Testis (tissue), 3 donors: Measurements from ENCODE around the gene CLDN1. TPM values are rescaled to one million over a fixed set of nuclear protein-coding genes. Genes with fewer than 3 reads are reported as not detected.
"Not testable (repeated sequence)": the region's sequence is repeated elsewhere in the genome, so short reads cannot be mapped to it uniquely, and the experiment has no call there.

Experiments used
- DNase-seq: peaks from one replicate; pipeline ENCODE4 v3.0.0-alpha.2; 2019
- H3K27ac ChIP-seq, 2 donors: fragments of 200-600 bp; sonication (generic); one replicate each; pipeline ENCODE4 v1.5.1; 2019
- H3K27me3 ChIP-seq: fragments of 200-600 bp; sonication (generic); one replicate; pipeline ENCODE4 v1.5.1; 2019
- H3K36me3 ChIP-seq: fragments of 200-600 bp; sonication (generic); one replicate; pipeline ENCODE4 v1.5.1; 2017; ENCODE audit warnings: low read depth; ENCODE audit errors: missing control alignments
- H3K4me1 ChIP-seq: fragments of 200-600 bp; sonication (generic); one replicate; pipeline ENCODE4 v1.5.1; 2019
- H3K4me3 ChIP-seq, 2 donors: fragments of 200-600 bp; sonication (generic); one replicate each; pipeline ENCODE4 v1.5.1; 2017 to 2019
- H3K9me3 ChIP-seq: fragments of 200-600 bp; sonication (generic); one replicate; pipeline ENCODE4 v1.5.1; 2017
- POLR2A ChIP-seq: fragments of 450-650 bp; IDR thresholded peaks from one replicate; pipeline ENCODE4 v1.6.1; 2017; ENCODE audit warnings: antibody characterized with exemption, mild to moderate bottlenecking, moderate library complexity
- WGBS, 2 donors: methylation state at CpG; one replicate each; pipeline ENCODE4 v1.1.5; 2018; 5-methylcytosine and 5-hydroxymethylcytosine counted together
- intact Hi-C: fragments of 100-400 bp; cut with DNase I; formaldehyde crosslinking; loops from one replicate; pipeline ENCODE4 v1.15.1; 2023; ENCODE audit warnings: low total_unique reads
- polyA plus RNA-seq: library from polyadenylated mRNA; stranded (reverse); fragments of 350-450 nt; fragmentation: Illumina TruSeq; extraction: RNeasy Lipid Tissue Mini Kit (QIAGEN cat#74804); gene quantifications from one replicate; pipeline ENCODE4 v1.2.3, GENCODE V29; 2014; ENCODE audit warnings: low read depth, low replicate concordance; ENCODE audit not compliant: insufficient read depth
- total RNA-seq, 2 donors: library from RNA; depleted of rRNA; stranded (reverse); fragments of >200 nt; gene quantifications; one replicate each; pipeline ENCODE4 v1.2.3, GENCODE V29; 2016
- TF ChIP-seq, protein P1 (sequence below), 3 experiments: fragments of 450-650 bp in 2 of 3; fragments of 200-600 bp in 1 of 3; sonication (generic) in 1 of 3; IDR thresholded peaks; one replicate each; pipeline ENCODE4 v1.5.1; 2016 to 2019; ENCODE audit warnings: antibody characterized with exemption in 3 of 3, mild to moderate bottlenecking in 2 of 3, moderate library complexity in 1 of 3

Gene CLDN1
- total and polyA plus RNA-seq, 3 donors from 2014 or later: 5.7 to 37.5 (median 37.1) TPM

DNA sequence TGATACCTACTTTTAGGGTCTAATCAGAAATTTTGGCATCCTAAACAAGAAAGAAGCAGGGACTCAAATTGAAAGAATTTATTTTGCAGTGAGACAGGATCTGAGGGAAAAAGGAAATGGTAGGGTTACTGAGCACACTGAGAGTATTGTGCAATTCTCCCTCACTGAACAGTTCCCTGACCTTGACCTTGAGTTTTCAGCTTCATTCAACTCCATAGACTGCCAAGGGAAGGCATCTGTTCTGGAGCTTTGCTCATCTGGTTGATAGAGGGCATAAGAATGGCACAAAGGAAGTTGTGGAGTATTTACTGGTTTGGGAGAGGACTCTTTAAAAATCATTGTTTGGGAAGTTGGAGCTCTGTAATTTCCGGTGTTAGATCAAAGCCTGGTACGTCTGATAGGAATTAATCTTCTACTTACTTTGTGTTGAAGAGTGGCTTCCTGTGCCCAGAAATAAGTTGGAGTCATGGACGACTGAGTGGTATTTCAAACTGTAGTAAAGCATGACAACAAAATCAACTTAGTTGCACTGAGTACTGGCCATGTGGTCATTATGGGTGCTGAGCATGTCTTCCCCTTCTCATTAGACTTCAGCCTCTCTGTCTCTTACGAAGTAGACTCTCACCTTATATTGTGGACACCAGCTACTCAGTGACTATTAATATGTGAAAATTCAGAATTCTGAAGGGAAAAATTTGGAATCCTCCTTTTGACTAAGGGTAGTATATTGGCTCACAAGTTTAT is 40.8 kb downstream of the CLDN1 start:
- H3K27me3 ChIP-seq: no peaks in the 10 kb centered on the region
- TF ChIP-seq, protein P1, sequence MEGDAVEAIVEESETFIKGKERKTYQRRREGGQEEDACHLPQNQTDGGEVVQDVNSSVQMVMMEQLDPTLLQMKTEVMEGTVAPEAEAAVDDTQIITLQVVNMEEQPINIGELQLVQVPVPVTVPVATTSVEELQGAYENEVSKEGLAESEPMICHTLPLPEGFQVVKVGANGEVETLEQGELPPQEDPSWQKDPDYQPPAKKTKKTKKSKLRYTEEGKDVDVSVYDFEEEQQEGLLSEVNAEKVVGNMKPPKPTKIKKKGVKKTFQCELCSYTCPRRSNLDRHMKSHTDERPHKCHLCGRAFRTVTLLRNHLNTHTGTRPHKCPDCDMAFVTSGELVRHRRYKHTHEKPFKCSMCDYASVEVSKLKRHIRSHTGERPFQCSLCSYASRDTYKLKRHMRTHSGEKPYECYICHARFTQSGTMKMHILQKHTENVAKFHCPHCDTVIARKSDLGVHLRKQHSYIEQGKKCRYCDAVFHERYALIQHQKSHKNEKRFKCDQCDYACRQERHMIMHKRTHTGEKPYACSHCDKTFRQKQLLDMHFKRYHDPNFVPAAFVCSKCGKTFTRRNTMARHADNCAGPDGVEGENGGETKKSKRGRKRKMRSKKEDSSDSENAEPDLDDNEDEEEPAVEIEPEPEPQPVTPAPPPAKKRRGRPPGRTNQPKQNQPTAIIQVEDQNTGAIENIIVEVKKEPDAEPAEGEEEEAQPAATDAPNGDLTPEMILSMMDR (IDR thresholded peaks at IDR 0.05): no peak
- TF ChIP-seq POLR2A: no peak
- no peaks in the 10 kb centered on the region for H3K9me3 ChIP-seq
- no peak overlapping the region for H3K4me3 ChIP-seq
- WGBS, 2 donors: 41 to 52% methylated on average over 4 of the region's 4 CpGs
- DNase-seq: peak; percentile 46
- no peaks in the 10 kb centered on the region for H3K36me3 ChIP-seq
- intact Hi-C loops: no loop called here
- peak overlapping the region in 1 of 2 donors; percentile 10 for H3K27ac ChIP-seq
- H3K4me1 ChIP-seq: peaks cover 6% of the 10 kb centered on the region

DNA sequence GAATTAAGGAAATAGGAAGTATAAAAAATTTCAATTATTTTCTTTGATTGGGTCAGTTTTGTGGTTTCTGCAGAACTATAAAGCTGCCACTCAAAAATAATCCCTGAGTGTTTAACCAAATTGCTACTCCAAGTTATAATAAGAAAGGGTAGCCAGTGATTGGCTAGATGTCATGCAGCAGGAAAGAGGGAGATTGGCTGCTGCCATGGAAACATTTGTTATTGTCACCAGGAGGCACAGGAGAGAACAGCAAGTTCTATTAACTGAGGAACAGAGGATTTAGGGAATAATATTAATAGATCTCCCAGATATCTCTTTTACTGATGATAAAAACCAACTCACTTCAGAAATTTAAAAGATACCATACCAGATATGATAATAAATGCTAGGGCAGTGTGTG is 42.6 kb downstream of the CLDN1 start:
- intact Hi-C loops: no loop called here
- no peak for TF ChIP-seq POLR2A
- H3K27me3 ChIP-seq: no peaks in the 10 kb centered on the region
- H3K36me3 ChIP-seq: no peaks in the 10 kb centered on the region
- no peak overlapping the region for H3K4me3 ChIP-seq
- DNase-seq: no peak
- H3K27ac ChIP-seq: no peak overlapping the region
- no peaks in the 10 kb centered on the region for H3K9me3 ChIP-seq
- peaks cover 6% of the 10 kb centered on the region for H3K4me1 ChIP-seq

DNA sequence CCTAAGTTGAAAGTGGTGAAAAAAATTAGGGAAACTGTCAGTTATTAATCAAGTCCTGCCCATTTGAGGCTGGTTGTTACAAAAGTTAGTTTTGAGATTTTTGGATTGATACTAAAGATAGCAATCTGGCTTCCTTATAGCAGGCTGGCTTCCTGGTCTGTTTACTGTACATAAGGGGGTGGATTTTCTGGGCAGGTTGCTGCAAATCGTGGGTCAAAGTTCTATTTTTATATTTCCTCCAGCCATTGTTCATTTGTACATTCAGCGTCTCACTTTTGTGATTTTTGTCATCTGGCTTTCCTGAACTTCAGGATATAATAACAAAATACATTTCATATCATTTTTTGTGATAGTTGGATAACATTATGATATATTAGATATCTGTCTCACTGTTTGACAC is 49.5 kb downstream of the CLDN1 start:
- WGBS, 2 donors: 60 to 70% methylated on average over 2 of the region's 2 CpGs
- Histone ChIP-seq H3K9me3 (no peaks in the 10 kb centered on the region), H3K27ac (no peak overlapping the region), H3K27me3 (no peaks in the 10 kb centered on the region), H3K4me3 (no peak overlapping the region), H3K36me3 (no peaks in the 10 kb centered on the region), H3K4me1 (no peaks in the 10 kb centered on the region)
- DNase-seq: no peak
- TF ChIP-seq POLR2A: no peak
- TF ChIP-seq, protein P1 (IDR thresholded peaks at IDR 0.05): no peak
- intact Hi-C loops: no loop called here

DNA sequence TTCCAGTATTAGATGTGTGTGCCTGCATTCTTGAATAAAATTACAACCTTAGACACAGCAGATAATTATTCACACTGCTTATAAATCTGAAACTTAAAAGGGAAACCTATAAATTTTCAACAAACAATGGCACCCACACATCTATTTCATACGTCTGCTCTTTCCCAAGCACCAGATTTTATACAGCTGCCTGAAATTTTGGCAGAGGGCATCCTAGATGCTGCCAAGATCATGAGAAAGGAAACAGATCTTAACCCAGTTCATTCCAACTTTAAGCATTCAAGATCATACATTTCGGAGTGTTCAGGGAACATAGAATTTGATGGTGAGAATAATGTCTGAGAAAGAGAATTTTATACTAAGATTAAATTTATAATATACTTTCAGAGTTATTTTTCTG is 53.1 kb downstream of the CLDN1 start:
- Histone ChIP-seq H3K36me3 (no peaks in the 10 kb centered on the region), H3K27ac (no peak overlapping the region), H3K27me3 (no peaks in the 10 kb centered on the region), H3K4me1 (peaks cover 5% of the 10 kb centered on the region), H3K9me3 (no peaks in the 10 kb centered on the region), H3K4me3 (no peak overlapping the region)
- intact Hi-C loops: no loop called here
- WGBS, 2 donors: 39 to 40% methylated on average over 2 of the region's 2 CpGs
- TF ChIP-seq, protein P1 (IDR thresholded peaks at IDR 0.05): no peak
- no peak for TF ChIP-seq POLR2A
- DNase-seq: no peak

DNA sequence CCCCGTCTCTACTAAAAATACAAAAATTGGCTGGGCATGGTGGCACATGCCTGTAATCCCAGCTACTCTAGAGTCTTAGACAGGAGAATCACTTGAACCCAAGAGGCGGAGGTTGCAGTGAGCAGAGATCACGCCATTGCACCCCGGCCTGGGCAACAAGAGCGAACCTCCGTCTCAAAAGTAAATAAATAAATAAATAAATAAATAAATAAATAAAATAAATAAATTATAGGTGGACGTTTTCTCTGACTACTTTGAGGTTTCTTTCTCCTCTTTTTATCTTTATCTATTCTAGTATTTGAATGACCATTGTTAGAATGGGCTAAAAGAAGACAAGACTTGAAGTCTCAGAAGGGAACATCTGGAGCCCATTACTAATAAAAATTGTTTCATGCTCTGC is 54.8 kb downstream of the CLDN1 start:
- intact Hi-C loops, H3K27me3 ChIP-seq: not testable (repeated sequence)
- 89 to 95% methylated on average over 7 of the region's 7 CpGs for WGBS, 2 donors

DNA sequence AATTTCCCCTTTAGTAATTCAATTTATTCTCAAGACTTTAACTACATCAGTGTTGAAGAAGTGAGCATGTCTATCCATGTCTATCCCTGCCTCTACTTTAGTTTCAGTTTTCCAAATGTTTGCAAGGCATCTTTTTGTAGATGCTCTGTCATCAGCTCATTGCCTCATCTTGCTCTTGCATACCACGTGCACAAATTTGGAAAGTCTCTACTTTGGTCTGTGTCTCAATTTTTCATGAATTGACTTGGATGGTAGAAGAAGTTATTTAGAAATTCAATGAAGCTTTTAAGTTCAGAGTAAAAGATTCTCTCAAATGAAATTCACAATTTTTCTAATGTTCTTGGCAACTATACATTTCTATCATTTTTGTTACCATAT is 55.3 kb downstream of the CLDN1 start:
- peaks cover 5% of the 10 kb centered on the region for H3K4me1 ChIP-seq
- no peaks in the 10 kb centered on the region for H3K9me3 ChIP-seq
- WGBS, 2 donors: 69 to 95% methylated on average over 1 of the region's 1 CpG
- no peak for DNase-seq
- H3K27ac ChIP-seq: no peak overlapping the region
- no peak for TF ChIP-seq POLR2A
- TF ChIP-seq, protein P1 (IDR thresholded peaks at IDR 0.05): no peak
- H3K27me3 ChIP-seq: no peaks in the 10 kb centered on the region
- no peaks in the 10 kb centered on the region for H3K36me3 ChIP-seq
- intact Hi-C loops: no loop called here
- no peak overlapping the region for H3K4me3 ChIP-seq

More for the DNA sequence above, 54.8 kb downstream of the CLDN1 start:
- not testable (repeated sequence) for DNase-seq, H3K27ac ChIP-seq, H3K4me3 ChIP-seq, H3K4me1 ChIP-seq, H3K9me3 ChIP-seq, H3K36me3 ChIP-seq
